HUES64 (cell line): ENCODE results near the gene COLEC12.
A peak's percentile ranks its signal among the peaks of the same experiment; 100 is the strongest.

Source experiments
- H3K27ac ChIP-seq: 2 replicates; pipeline ENCODE4 v1.7.0; 2013; ENCODE audit warnings: low read depth, low read length, inconsistent platforms
- H3K27me3 ChIP-seq: 2 replicates; pipeline ENCODE4 v1.6.1; 2013; ENCODE audit warnings: mild to moderate bottlenecking, low read length; ENCODE audit not compliant: insufficient read depth
- H3K36me3 ChIP-seq: 2 replicates; pipeline ENCODE4 v1.6.1; 2013; ENCODE audit warnings: mild to moderate bottlenecking, low read length; ENCODE audit not compliant: insufficient read depth
- H3K4me1 ChIP-seq: 2 replicates; pipeline ENCODE4 v1.6.1; 2013; ENCODE audit warnings: mild to moderate bottlenecking, low read length, moderate library complexity; ENCODE audit not compliant: insufficient read depth
- H3K4me3 ChIP-seq: 2 replicates; pipeline ENCODE4 v1.5.1; 2013; ENCODE audit warnings: mild to moderate bottlenecking, low read length, moderate library complexity
- H3K9ac ChIP-seq: 2 replicates; pipeline ENCODE4 v1.6.1; 2013; ENCODE audit warnings: mild to moderate bottlenecking, low read depth, low read length
- H3K9me3 ChIP-seq: 2 replicates; pipeline ENCODE4 v1.6.1; 2013; ENCODE audit warnings: low read depth, low read length; ENCODE audit not compliant: insufficient read depth
- WGBS: fragments of 150-250, 120-280 bp; methylation state at CpG from one replicate; pipeline ENCODE4 v1.1.7; 2013; ENCODE audit warnings: missing lambda C conversion rate; 5-methylcytosine and 5-hydroxymethylcytosine counted together

COLEC12 gene

GRCh38 chr18:269480-270095, 230.9 kb downstream of the COLEC12 start:
- Histone ChIP-seq H3K27ac (no peak overlapping the region), H3K36me3 (peaks cover 16% of the 10 kb centered on the region), H3K4me1 (peaks cover 13% of the 10 kb centered on the region), H3K9me3 (no peaks in the 10 kb centered on the region), H3K4me3 (peak overlapping the region; percentile 90), H3K9ac (no peak overlapping the region), H3K27me3 (no peaks in the 10 kb centered on the region)
- 94% methylated on average over 6 of the region's 6 CpGs for WGBS

DNA sequence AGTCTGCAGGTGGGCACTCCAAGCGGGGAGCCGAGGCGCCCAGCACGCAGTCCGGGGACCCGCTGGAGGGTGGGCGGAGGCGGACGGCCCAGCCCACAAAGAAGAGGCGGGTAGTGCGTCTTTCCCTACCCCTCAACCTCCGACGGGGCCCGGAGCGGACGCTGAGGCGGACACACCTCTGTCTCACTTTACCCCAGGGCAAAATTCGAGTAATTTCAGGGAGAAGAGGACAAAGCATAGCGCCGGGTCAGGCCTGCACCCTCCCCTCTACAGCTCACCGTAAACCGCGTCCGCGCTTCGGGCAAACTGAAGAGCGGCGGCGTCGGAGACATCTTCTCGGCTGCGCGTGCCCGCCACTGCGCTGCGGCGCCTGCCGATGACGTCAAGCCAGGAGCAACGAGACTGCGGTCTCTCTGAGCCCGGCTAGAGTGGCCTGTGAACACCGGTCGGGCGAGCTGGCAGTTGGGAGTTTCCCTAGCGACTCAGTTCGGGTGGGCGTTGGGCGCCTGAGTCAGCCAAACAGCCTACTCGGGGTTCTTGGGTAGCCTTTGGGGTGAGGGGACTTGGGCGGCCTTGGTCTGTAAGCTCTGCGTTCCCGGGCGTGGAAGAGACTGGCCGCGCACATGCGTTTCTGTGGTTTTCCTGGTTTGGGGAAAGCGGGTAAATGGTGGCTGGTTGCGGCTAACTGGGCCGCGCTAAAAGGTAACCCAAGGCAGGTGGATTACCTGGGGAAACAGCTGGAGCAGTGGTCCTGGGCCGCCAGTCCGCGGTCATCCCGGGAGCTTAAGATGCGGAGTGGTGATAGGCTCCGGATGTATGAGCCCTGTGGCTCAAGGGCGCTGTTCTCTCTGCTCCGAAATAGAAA, 232.6 kb downstream of the COLEC12 start, which contains the start of gene THOC1:
TSS of gene THOC1 (minus strand) at position 360 of the 865 bp plus-strand sequence. CDS start at position 332, 28 bp downstream.
- H3K27ac ChIP-seq, result peak within 1 kb of the TSS; percentile 85
- H3K4me3 ChIP-seq, result peak within 1 kb of the TSS; percentile 90
- no peaks in the 10 kb centered on the region for H3K27me3 ChIP-seq
- H3K4me1 ChIP-seq, result peaks cover 13% of the 10 kb centered on the region
- no peaks in the 10 kb centered on the region for H3K9me3 ChIP-seq
- under 1% methylated on average over 69 of the region's 69 CpGs for WGBS
- peak within 1 kb of the TSS; percentile 91 for H3K9ac ChIP-seq
- H3K36me3 ChIP-seq, result peaks cover 31% of the 10 kb centered on the region

DNA sequence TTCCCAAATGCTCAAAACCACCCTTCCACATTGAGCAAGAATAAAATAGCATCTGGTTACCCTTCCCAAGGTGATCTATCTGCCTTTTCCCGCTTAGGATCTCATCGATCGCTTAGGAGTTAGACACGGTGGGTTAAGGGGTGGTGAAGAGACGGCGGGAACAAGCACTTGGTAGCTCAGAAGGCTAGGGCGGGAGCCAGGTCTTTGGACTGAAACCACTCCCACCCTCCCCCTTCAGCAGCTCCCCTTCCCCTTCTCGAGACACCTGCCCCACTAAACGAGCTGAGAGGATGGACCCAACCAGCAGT, 233.2 kb downstream of the COLEC12 start:
- H3K27ac ChIP-seq, result peak overlapping the region; percentile 85
- peak overlapping the region; percentile 90 for H3K4me3 ChIP-seq
- no peaks in the 10 kb centered on the region for H3K27me3 ChIP-seq
- H3K9me3 ChIP-seq, result no peaks in the 10 kb centered on the region
- H3K36me3 ChIP-seq, result peaks cover 37% of the 10 kb centered on the region
- 0% methylated on average over 8 of the region's 9 CpGs for WGBS
- H3K9ac ChIP-seq, result peak overlapping the region; percentile 91
- H3K4me1 ChIP-seq, result peaks cover 9% of the 10 kb centered on the region
